Measurements from ENCODE around the gene DPP4.

Gene DPP4

GRCh38 chr2:161965994-161966393 is 108.0 kb downstream of the DPP4 start (continued):
- no peak for TF ChIP-seq PPARA (CRISPR knock-in tag; IDR thresholded peaks at IDR 0.05; ENCODE audit: borderline replicate concordance)
- TF ChIP-seq ZFP3 (CRISPR knock-in tag; IDR thresholded peaks at IDR 0.05), result no peak
- TF ChIP-seq TCF4 (CRISPR knock-in tag; IDR thresholded peaks at IDR 0.05; ENCODE audit: borderline replicate concordance), result no peak
- no peak for TF ChIP-seq ESRRG (CRISPR knock-in tag; IDR thresholded peaks at IDR 0.05)
- TF ChIP-seq PATZ1 (CRISPR knock-in tag; IDR thresholded peaks at IDR 0.05; ENCODE audit: borderline replicate concordance), result no peak
- no peak for TF ChIP-seq SNAI2 (CRISPR knock-in tag; IDR thresholded peaks at IDR 0.05)

- no peak for TF ChIP-seq ARNTL (CRISPR knock-in tag; IDR thresholded peaks at IDR 0.05; ENCODE audit: borderline replicate concordance, low read depth)
- no peak for TF ChIP-seq ZNF70 (CRISPR knock-in tag; IDR thresholded peaks at IDR 0.05)
- TF ChIP-seq ZFP30 (CRISPR knock-in tag; IDR thresholded peaks at IDR 0.05), result no peak
- TF ChIP-seq SNAI2 (CRISPR knock-in tag; IDR thresholded peaks at IDR 0.05), result no peak
- ATAC-seq, result no peak
Measured at GRCh38 chr2:161964160-161964559, 109.9 kb downstream of the DPP4 start.

- ATAC-seq, result no peak
- TF ChIP-seq ARNTL (CRISPR knock-in tag; IDR thresholded peaks at IDR 0.05; ENCODE audit: borderline replicate concordance, low read depth), result no peak
- no peak for TF ChIP-seq ZNF565 (CRISPR knock-in tag; conservative IDR thresholded peaks at IDR 0.05; ENCODE audit: low read depth)
- TF ChIP-seq OSR1 (CRISPR knock-in tag; IDR thresholded peaks at IDR 0.05), result no peak
- TF ChIP-seq CSDC2 (CRISPR knock-in tag; IDR thresholded peaks at IDR 0.05), result no peak
- TF ChIP-seq POU6F1 (CRISPR knock-in tag; IDR thresholded peaks at IDR 0.05; ENCODE audit: borderline replicate concordance, low read depth), result no peak
- TF ChIP-seq PATZ1 (CRISPR knock-in tag; IDR thresholded peaks at IDR 0.05; ENCODE audit: borderline replicate concordance), result no peak
- no peak for TF ChIP-seq CREB5 (CRISPR knock-in tag; IDR thresholded peaks at IDR 0.05; ENCODE audit: low read depth)
- no peak for TF ChIP-seq PPARA (CRISPR knock-in tag; IDR thresholded peaks at IDR 0.05; ENCODE audit: borderline replicate concordance)
- TF ChIP-seq ZNF70 (CRISPR knock-in tag; IDR thresholded peaks at IDR 0.05), result no peak
- no peak for TF ChIP-seq ESRRG (CRISPR knock-in tag; IDR thresholded peaks at IDR 0.05)
- no peak for TF ChIP-seq ZFP3 (CRISPR knock-in tag; IDR thresholded peaks at IDR 0.05)
Measured at GRCh38 chr2:161962160-161962559, 111.9 kb downstream of the DPP4 start.

- no peak for ATAC-seq
- no peak for TF ChIP-seq TSHZ2 (CRISPR knock-in tag; IDR thresholded peaks at IDR 0.05)
- TF ChIP-seq CSDC2 (CRISPR knock-in tag; IDR thresholded peaks at IDR 0.05), result no peak
- no peak for TF ChIP-seq TOX (CRISPR knock-in tag; IDR thresholded peaks at IDR 0.05; ENCODE audit: borderline replicate concordance)
Measured at GRCh38 chr2:161961061-161961460, 113.0 kb downstream of the DPP4 start.

- no peak for TF ChIP-seq TOX (CRISPR knock-in tag; IDR thresholded peaks at IDR 0.05; ENCODE audit: borderline replicate concordance)
- no peak for TF ChIP-seq POU6F1 (CRISPR knock-in tag; IDR thresholded peaks at IDR 0.05; ENCODE audit: borderline replicate concordance, low read depth)
- no peak for TF ChIP-seq ESRRG (CRISPR knock-in tag; IDR thresholded peaks at IDR 0.05)
- no peak for TF ChIP-seq ISL1 (CRISPR knock-in tag; IDR thresholded peaks at IDR 0.05)
- no peak for TF ChIP-seq PATZ1 (CRISPR knock-in tag; IDR thresholded peaks at IDR 0.05; ENCODE audit: borderline replicate concordance)
- no peak for TF ChIP-seq BACH2 (CRISPR knock-in tag; IDR thresholded peaks at IDR 0.05; ENCODE audit: borderline replicate concordance)
- TF ChIP-seq TCF4 (CRISPR knock-in tag; IDR thresholded peaks at IDR 0.05; ENCODE audit: borderline replicate concordance), result no peak
- no peak for TF ChIP-seq ZC3H10 (CRISPR knock-in tag; IDR thresholded peaks at IDR 0.05)
- no peak for TF ChIP-seq CSDC2 (CRISPR knock-in tag; IDR thresholded peaks at IDR 0.05)
- no peak for ATAC-seq
Measured at GRCh38 chr2:161956738-161957137, 117.3 kb downstream of the DPP4 start.
